ENCODE results near the gene E4F1. TPM values are rescaled to one million over a fixed set of nuclear protein-coding genes. Genes with fewer than 3 reads are reported as not detected.
A peak's percentile ranks its signal among the peaks of the same experiment; 100 is the strongest.

Gene E4F1
- total RNA-seq, 1 experiment from 2014 or later = 49.0 TPM

DNA sequence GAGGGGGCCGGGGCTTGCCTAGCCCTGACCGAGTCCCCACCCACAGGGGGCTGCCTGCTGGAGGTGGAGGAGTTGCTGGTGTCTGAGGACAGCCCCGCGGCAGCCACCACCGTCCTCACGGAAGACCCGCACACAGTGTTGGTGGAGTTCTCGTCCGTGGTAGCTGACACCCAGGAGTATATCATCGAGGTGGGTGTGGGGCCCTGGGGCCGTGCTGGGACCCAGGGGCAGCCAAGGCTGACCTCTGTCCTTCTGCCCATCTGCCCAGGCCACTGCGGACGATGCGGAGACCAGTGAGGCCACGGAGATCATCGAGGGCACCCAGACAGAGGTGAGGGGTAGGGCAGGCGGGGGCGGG is 11.4 kb downstream of the E4F1 start:
- Histone ChIP-seq H3K79me2 (ENCODE audit: low read length) (no peaks in the 10 kb centered on the region), H3K9me2 (replicated peaks; ENCODE audit: low read length) (no peaks in the 10 kb centered on the region), H3K27ac (ENCODE audit: low read length) (no peak overlapping the region), H3K27me3 (ENCODE audit: low read length) (no peaks in the 10 kb centered on the region), H3F3A (ENCODE audit: low read length, unreplicated experiment) (no peaks in the 10 kb centered on the region), H2AFZ (ENCODE audit: low read length) (no peak overlapping the region), H3K4me2 (ENCODE audit: low read length) (no peak overlapping the region), H3K9ac (ENCODE audit: low read length) (no peak overlapping the region), H3K4me1 (ENCODE audit: insufficient read depth, low read length) (no peaks in the 10 kb centered on the region), H3K4me3 (ENCODE audit: low read length) (no peak overlapping the region), H3K9me3 (ENCODE audit: low read length) (no peaks in the 10 kb centered on the region), H4K20me1 (ENCODE audit: low read length) (no peaks in the 10 kb centered on the region), H3K36me3 (ENCODE audit: low read depth, low read length) (no peaks in the 10 kb centered on the region)
- intact Hi-C loops (cut with micrococcal nuclease) = no loop called here
- ATAC-seq = no peak
- DNase-seq = no peak
- ChIA-PET CTCF (no interaction called here), POLR2A (ENCODE audit: unreplicated experiment) (no interaction called here)
- TF ChIP-seq EZH2 (IDR thresholded peaks at IDR 0.05; ENCODE audit: low read length, unreplicated experiment) (no peak), EZH2phosphoT487 (IDR thresholded peaks at IDR 0.05; ENCODE audit: borderline replicate concordance, low read length) (no peak)
- TF ChIP-seq, protein P1, sequence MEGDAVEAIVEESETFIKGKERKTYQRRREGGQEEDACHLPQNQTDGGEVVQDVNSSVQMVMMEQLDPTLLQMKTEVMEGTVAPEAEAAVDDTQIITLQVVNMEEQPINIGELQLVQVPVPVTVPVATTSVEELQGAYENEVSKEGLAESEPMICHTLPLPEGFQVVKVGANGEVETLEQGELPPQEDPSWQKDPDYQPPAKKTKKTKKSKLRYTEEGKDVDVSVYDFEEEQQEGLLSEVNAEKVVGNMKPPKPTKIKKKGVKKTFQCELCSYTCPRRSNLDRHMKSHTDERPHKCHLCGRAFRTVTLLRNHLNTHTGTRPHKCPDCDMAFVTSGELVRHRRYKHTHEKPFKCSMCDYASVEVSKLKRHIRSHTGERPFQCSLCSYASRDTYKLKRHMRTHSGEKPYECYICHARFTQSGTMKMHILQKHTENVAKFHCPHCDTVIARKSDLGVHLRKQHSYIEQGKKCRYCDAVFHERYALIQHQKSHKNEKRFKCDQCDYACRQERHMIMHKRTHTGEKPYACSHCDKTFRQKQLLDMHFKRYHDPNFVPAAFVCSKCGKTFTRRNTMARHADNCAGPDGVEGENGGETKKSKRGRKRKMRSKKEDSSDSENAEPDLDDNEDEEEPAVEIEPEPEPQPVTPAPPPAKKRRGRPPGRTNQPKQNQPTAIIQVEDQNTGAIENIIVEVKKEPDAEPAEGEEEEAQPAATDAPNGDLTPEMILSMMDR (conservative IDR thresholded peaks at IDR 0.05; ENCODE audit: low read depth, low read length) = no peak
- TSS peak; percentile 9 for BruUV-seq (replicated peaks)

GRCh38 chr16:2235234-2235651 is 11.9 kb downstream of the E4F1 start:
- no peak for TF ChIP-seq EZH2 (IDR thresholded peaks at IDR 0.05; ENCODE audit: low read length, unreplicated experiment)
- TF ChIP-seq, protein P1 (conservative IDR thresholded peaks at IDR 0.05; ENCODE audit: low read depth, low read length) = no peak
- TF ChIP-seq EZH2phosphoT487 (IDR thresholded peaks at IDR 0.05; ENCODE audit: borderline replicate concordance, low read length) = no peak
- Histone ChIP-seq H3K4me3 (ENCODE audit: low read length) (no peak overlapping the region), H3K27me3 (ENCODE audit: low read length) (no peaks in the 10 kb centered on the region), H3K9me3 (ENCODE audit: low read length) (no peaks in the 10 kb centered on the region), H3K36me3 (ENCODE audit: low read depth, low read length) (no peaks in the 10 kb centered on the region), H4K20me1 (ENCODE audit: low read length) (no peaks in the 10 kb centered on the region), H3K4me2 (ENCODE audit: low read length) (no peak overlapping the region), H3K4me1 (ENCODE audit: insufficient read depth, low read length) (no peaks in the 10 kb centered on the region), H2AFZ (ENCODE audit: low read length) (no peak overlapping the region), H3K27ac (ENCODE audit: low read length) (no peak overlapping the region), H3K79me2 (ENCODE audit: low read length) (no peaks in the 10 kb centered on the region), H3K9me2 (replicated peaks; ENCODE audit: low read length) (no peaks in the 10 kb centered on the region), H3K9ac (ENCODE audit: low read length) (no peak overlapping the region), H3F3A (ENCODE audit: low read length, unreplicated experiment) (no peaks in the 10 kb centered on the region)
- ChIA-PET POLR2A (ENCODE audit: unreplicated experiment) (interaction anchor here (0.6 kb wide), 1 partner anchor 10 kb away, joined by 3 read pairs; no protein-coding TSS in a partner anchor), CTCF (no interaction called here)
- DNase-seq = no peak
- no TSS peak for BruUV-seq (replicated peaks)
- ATAC-seq = no peak
- intact Hi-C loops (cut with micrococcal nuclease) = no loop called here

DNA sequence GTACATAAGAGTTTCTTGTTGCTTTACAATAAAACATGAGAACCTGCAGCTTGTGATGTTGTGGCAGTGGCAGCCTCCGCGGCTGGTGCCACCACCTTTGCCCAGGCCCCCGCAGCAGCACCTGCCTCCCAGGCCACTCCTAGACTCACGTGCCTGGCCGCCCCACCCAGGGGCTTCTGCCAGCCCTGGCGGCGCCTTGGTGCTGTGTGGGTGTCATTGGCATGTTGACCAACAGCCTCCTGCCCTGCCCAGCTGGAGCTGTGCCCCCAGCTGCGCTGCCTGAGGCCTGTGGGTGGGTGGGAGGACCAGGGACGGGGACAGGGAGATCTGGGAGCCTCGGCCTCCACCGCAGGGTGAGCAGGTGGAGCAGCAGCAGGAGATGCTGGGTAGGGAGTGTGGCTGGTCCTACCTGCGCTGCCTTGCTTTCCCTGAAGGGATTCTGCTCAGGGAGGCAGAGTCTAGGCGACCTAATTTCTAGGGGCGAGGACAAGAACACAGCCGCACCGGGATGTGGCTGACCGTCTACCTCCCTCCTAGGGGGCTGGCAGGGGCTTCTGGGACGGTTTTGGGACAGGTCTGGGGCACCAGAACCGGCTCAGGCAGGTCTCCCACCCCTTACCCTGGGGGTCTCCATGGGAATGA is 12.4 kb downstream of the E4F1 start:
- Histone ChIP-seq H3K4me2 (ENCODE audit: low read length) (no peak overlapping the region), H3K9ac (ENCODE audit: low read length) (no peak overlapping the region), H3K4me1 (ENCODE audit: insufficient read depth, low read length) (no peaks in the 10 kb centered on the region), H3K36me3 (ENCODE audit: low read depth, low read length) (no peaks in the 10 kb centered on the region), H3F3A (ENCODE audit: low read length, unreplicated experiment) (no peaks in the 10 kb centered on the region), H3K4me3 (ENCODE audit: low read length) (no peak overlapping the region), H2AFZ (ENCODE audit: low read length) (no peak overlapping the region), H3K27me3 (ENCODE audit: low read length) (no peaks in the 10 kb centered on the region), H3K9me2 (replicated peaks; ENCODE audit: low read length) (no peaks in the 10 kb centered on the region), H3K79me2 (ENCODE audit: low read length) (no peaks in the 10 kb centered on the region), H3K9me3 (ENCODE audit: low read length) (no peaks in the 10 kb centered on the region), H4K20me1 (ENCODE audit: low read length) (no peaks in the 10 kb centered on the region), H3K27ac (ENCODE audit: low read length) (no peak overlapping the region)
- peak; percentile 9; the same call in 1 of the 2 replicates for ATAC-seq
- DNase-seq = no peak
- POLR2A ChIA-PET (ENCODE audit: unreplicated experiment) = interaction anchor here (0.6 kb wide), 1 partner anchor 10 kb away, joined by 3 read pairs; no protein-coding TSS in a partner anchor
- intact Hi-C loops (cut with micrococcal nuclease) = no loop called here
- no peak for TF ChIP-seq EZH2 (IDR thresholded peaks at IDR 0.05; ENCODE audit: low read length, unreplicated experiment)
- TF ChIP-seq EZH2phosphoT487 (IDR thresholded peaks at IDR 0.05; ENCODE audit: borderline replicate concordance, low read length) = no peak
- TF ChIP-seq, protein P1 (conservative IDR thresholded peaks at IDR 0.05; ENCODE audit: low read depth, low read length) = no peak
- CTCF ChIA-PET = no interaction called here
- no TSS peak for BruUV-seq (replicated peaks)
